Fibroblast of mammary gland (primary cell): Measurements from ENCODE around the gene TEX52.
A peak's percentile ranks its signal among the peaks of the same experiment; 100 is the strongest.

ENCODE experiments used
- DNase-seq: peaks from one replicate; pipeline ENCODE4 v3.0.0-alpha.2; 2010; ENCODE audit warnings: low read depth
- H3K4me3 ChIP-seq: 2 replicates; pipeline ENCODE4 v1.5.1; 2011; ENCODE audit warnings: low read depth, mild to moderate bottlenecking, low read length, moderate library complexity; ENCODE audit not compliant: control insufficient read depth
- CTCF ChIP-seq: conservative IDR thresholded peaks from 2 replicates; pipeline ENCODE4 v1.5.1; 2011; ENCODE audit warnings: low read depth, low read length, inconsistent platforms; ENCODE audit not compliant: control insufficient read depth, insufficient read depth

The TEX52 gene

GRCh38 chr12:2820432-2820831, 36.4 kb downstream of the TEX52 start:
- no peak overlapping the region for H3K4me3 ChIP-seq
- DNase-seq = no peak
- no peak for TF ChIP-seq CTCF

GRCh38 chr12:2819810-2820209, 37.0 kb downstream of the TEX52 start:
- DNase-seq = no peak
- no peak for TF ChIP-seq CTCF
- no peak overlapping the region for H3K4me3 ChIP-seq

DNA sequence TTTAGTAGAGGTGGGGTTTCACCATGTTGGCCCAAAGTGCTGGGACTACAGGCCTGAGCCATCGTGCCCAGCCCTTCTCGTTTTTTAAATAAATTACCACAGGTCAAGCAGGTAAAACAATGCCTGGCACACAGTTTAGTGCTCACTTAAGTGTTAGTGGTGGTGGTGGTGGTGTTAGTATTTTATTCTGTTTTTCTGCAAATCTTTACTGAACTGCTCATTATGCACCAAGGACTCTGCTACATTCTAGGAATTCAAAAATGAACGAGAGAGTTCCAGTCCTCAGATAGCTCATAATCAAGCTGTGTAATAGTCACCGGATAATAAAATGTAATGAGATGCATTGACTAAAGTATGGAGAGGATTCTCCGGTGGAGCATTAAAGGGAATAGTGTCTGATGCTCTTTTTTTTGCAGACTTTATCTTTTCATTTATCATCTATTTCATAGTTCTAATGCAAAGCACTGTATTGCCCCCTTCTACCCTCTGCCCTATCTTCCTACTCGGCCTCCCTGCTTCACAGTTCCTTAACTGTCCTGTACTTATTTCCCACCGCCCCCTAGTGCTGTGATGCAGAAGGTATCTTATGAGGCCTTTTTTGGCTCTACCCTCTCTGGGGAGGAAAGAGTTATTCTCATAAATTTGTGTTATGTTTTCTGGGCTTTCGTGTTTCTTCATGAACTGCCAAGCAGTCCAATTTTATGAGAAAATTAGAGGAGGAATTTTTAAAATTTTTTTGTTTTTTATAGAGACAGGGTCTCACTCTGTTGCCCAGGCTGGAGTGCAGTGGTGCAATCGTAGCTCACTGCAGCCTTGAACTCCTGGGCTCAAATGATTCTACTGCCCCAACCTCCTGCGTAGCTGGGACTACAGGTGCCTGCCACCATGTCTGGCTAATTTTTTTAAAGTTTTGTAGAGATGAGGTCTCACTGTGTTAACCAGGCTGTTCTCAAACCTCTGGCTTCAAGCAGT, 43.3 kb downstream of the TEX52 start:
- peak overlapping the region; percentile 95 for H3K4me3 ChIP-seq
- peak; percentile 73 for DNase-seq
- TF ChIP-seq CTCF = peak; percentile 87

DNA sequence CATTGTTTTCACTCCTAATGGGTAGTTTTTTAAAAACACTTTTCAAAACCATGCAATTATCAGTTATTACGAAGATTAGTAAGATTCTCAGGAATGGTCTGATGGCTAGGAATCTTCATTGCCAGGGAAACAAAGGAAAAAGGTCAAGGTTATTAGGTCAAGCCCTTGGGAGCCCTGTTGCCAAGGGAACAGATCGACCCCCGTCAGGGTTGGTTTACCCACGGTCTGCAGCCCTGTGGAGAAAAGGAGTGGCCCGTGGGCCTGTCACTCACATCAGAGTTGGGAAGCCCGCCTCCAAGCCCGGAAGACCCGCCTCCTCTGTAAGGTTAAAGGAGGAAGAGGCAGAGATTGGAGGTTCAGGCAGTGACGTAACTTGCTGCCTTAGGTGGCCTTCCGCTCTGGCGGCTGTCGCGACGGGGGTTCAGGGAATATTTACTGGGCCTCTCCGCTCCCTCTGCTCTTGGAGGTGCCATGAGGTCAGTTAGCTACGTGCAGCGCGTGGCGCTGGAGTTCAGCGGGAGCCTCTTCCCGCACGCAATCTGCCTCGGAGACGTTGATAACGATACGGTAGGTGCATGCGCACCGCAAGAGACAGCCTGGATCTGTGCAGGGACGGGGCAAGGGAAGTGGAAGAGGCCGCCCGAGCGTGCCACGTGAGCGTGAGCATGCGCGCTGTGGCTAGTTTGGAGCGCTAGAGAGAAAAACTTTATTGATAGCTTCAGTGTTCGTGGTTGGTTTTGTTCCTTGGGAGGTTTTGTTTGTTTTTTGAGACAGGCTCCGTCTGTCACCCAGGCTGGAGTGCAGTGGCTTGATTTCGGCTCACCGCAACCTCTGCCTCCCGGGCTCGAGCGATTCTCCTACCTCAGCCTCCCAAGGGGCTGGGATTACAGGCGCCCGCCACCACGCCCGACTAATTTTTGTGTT, 44.3 kb downstream of the TEX52 start, which contains the start of gene ITFG2:
Gene ITFG2, plus strand, starts transcription at position 379 of the 924 bp plus-strand sequence. Its CDS starts 93 bp downstream, at position 472.
- H3K4me3 ChIP-seq = peak within 1 kb of the TSS; percentile 95
- TF ChIP-seq CTCF = no peak
- DNase-seq = peak; percentile 98

DNA sequence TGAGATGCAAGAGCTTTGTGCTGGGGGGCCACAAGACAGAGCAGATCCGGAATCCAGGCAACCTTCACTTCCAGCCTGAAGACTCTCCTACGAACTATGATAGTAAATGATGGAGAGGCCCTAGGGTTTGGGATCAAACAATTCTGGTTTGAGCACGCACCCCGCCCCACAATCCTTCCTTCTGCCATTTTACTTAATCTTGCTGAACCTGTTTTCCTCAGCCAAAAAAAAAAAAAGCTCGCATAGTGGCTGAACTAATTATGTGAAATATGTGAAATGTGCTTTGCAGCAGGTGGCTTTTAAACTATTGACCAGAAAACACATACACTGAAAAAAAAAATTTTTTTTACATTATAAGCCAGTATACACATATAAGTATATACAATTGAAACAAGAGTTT, 45.0 kb downstream of the TEX52 start:
- no peak for TF ChIP-seq CTCF
- no peak for DNase-seq
- peak overlapping the region; percentile 95 for H3K4me3 ChIP-seq

GRCh38 chr12:2806700-2807099, 50.1 kb downstream of the TEX52 start:
- DNase-seq = peak; percentile 37
- no peak for TF ChIP-seq CTCF
- H3K4me3 ChIP-seq = no peak overlapping the region
